Peyer's patch (tissue), 4 donors: ENCODE data around the gene VPS16. TPM values are rescaled to one million over a fixed set of nuclear protein-coding genes. Genes with fewer than 3 reads are reported as not detected.

Experiments
- DNase-seq, 3 donors: peaks; one replicate each; pipeline ENCODE4 v3.0.0-alpha.2; 2017 to 2019
- H3K27ac ChIP-seq, 4 donors: fragments of 200-600 bp; sonication (generic); one replicate each; pipeline ENCODE4 v1.5.1; 2016 to 2019
- H3K27me3 ChIP-seq, 2 donors: fragments of 200-600 bp; sonication (generic); one replicate each; pipeline ENCODE4 v1.5.1; 2019
- H3K36me3 ChIP-seq, 3 donors: fragments of 200-600 bp; sonication (generic); one replicate each; pipeline ENCODE4 v1.5.1; 2016 to 2019
- H3K4me1 ChIP-seq, 4 donors: fragments of 200-600 bp; sonication (generic); one replicate each; pipeline ENCODE4 v1.5.1; 2016 to 2019
- H3K4me3 ChIP-seq, 4 donors: fragments of 200-600 bp; sonication (generic); 1 replicate in 3 of 4; 2 replicates in 1 of 4; pipeline ENCODE4 v1.5.1; 2016 to 2019; ENCODE audit warnings: mild to moderate bottlenecking in 1 of 4
- H3K9me3 ChIP-seq, 4 donors: fragments of 200-600 bp; sonication (generic); one replicate each; pipeline ENCODE4 v1.5.1; 2016 to 2019; ENCODE audit warnings: mild to moderate bottlenecking in 1 of 4
- CTCF ChIP-seq, 6 experiments: fragments of 450-650 bp in 4 of 6; fragments of 200-600 bp in 2 of 6; sonication (generic) in 1 of 6; IDR thresholded peaks; one replicate each; pipeline ENCODE4 v1.5.1; 2017 to 2019; ENCODE audit warnings: antibody characterized with exemption in 6 of 6, mild to moderate bottlenecking in 3 of 6, moderate library complexity in 1 of 6
- POLR2A ChIP-seq, 2 donors: fragments of 450-650 bp; IDR thresholded peaks; one replicate each; pipeline ENCODE4 v1.5.1; 2017; ENCODE audit warnings: antibody characterized with exemption in 2 of 2, mild to moderate bottlenecking in 2 of 2, moderate library complexity in 2 of 2
- total RNA-seq, 4 donors: library from RNA; depleted of rRNA; stranded (reverse); fragments of >200 nt; gene quantifications; one replicate each; pipeline ENCODE4 v1.1.0, GENCODE V29; 2016

The VPS16 gene
- total RNA-seq, 4 donors from 2014 or later, result 43.7 to 54.6 (median 45.1) TPM

DNA sequence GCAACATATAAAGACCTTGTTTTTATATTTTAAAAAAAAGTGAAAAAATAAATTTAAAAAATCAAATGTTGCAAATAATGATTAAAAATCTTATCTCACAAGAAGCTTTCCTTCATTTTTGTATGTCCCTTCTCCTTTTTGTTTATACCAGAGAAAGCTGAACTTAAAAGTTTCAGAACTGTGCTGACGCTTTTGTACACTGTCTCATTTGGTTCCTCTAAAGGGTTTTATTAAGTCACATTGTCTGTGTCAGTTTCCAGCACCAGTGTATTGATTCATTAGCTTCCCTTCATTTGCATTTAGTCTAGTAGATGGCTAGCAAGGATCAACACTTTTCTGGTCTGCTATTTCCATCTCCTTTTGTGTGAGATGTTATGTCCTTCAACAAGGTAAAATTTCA is 6.8 kb upstream of the VPS16 start:
- H3K36me3 ChIP-seq, result no peaks in the 10 kb centered on the region
- H3K27ac ChIP-seq, result no peak overlapping the region
- no peak overlapping the region for H3K4me3 ChIP-seq
- no peaks in the 10 kb centered on the region for H3K27me3 ChIP-seq
- no peak for TF ChIP-seq POLR2A (IDR thresholded peaks at IDR 0.05)
- H3K4me1 ChIP-seq, result no peaks in the 10 kb centered on the region
- DNase-seq, result no peak
- H3K9me3 ChIP-seq, result no peaks in the 10 kb centered on the region

- Histone ChIP-seq H3K4me1 (peaks cover 0 to 5% (median under 1%) of the 10 kb centered on the region in 4 donors), H3K27ac (no peak overlapping the region), H3K4me3 (no peak overlapping the region), H3K36me3 (no peaks in the 10 kb centered on the region), H3K27me3 (no peaks in the 10 kb centered on the region), H3K9me3 (no peaks in the 10 kb centered on the region)
- no peak for TF ChIP-seq CTCF (IDR thresholded peaks at IDR 0.05)
- no peak for TF ChIP-seq POLR2A (IDR thresholded peaks at IDR 0.05)
- DNase-seq, result no peak
These were observed 6.0 kb upstream of the VPS16 start for GRCh38 chr20:2834401-2835110.

- peaks cover 0 to 7% (median 6%) of the 10 kb centered on the region in 4 donors for H3K4me1 ChIP-seq
- H3K27me3 ChIP-seq, result no peaks in the 10 kb centered on the region
- DNase-seq, result no peak
- TF ChIP-seq POLR2A (IDR thresholded peaks at IDR 0.05) (no peak), CTCF (IDR thresholded peaks at IDR 0.05) (no peak)
- H3K27ac ChIP-seq, result no peak overlapping the region
- H3K36me3 ChIP-seq, result no peaks in the 10 kb centered on the region
- no peak overlapping the region for H3K4me3 ChIP-seq
- H3K9me3 ChIP-seq, result no peaks in the 10 kb centered on the region
These were observed 5.2 kb upstream of the VPS16 start for GRCh38 chr20:2835331-2835796.

- Histone ChIP-seq H3K27me3 (no peaks in the 10 kb centered on the region), H3K36me3 (no peaks in the 10 kb centered on the region), H3K4me1 (peaks cover 0 to 7% (median 6%) of the 10 kb centered on the region in 4 donors), H3K4me3 (no peak overlapping the region), H3K9me3 (no peaks in the 10 kb centered on the region), H3K27ac (no peak overlapping the region)
- DNase-seq, result no peak
- TF ChIP-seq CTCF (IDR thresholded peaks at IDR 0.05), result no peak
- TF ChIP-seq POLR2A (IDR thresholded peaks at IDR 0.05), result no peak
These were observed 4.5 kb upstream of the VPS16 start for GRCh38 chr20:2836035-2836434.

GRCh38 chr20:2837221-2837960 is 3.2 kb upstream of the VPS16 start:
- Histone ChIP-seq H3K4me3 (no peak overlapping the region), H3K27ac (no peak overlapping the region), H3K4me1 (peaks cover 0 to 14% (median 7%) of the 10 kb centered on the region in 4 donors), H3K9me3 (no peaks in the 10 kb centered on the region), H3K27me3 (no peaks in the 10 kb centered on the region), H3K36me3 (no peaks in the 10 kb centered on the region)
- DNase-seq, result no peak
- TF ChIP-seq POLR2A (IDR thresholded peaks at IDR 0.05) (no peak), CTCF (IDR thresholded peaks at IDR 0.05) (no peak)

DNA sequence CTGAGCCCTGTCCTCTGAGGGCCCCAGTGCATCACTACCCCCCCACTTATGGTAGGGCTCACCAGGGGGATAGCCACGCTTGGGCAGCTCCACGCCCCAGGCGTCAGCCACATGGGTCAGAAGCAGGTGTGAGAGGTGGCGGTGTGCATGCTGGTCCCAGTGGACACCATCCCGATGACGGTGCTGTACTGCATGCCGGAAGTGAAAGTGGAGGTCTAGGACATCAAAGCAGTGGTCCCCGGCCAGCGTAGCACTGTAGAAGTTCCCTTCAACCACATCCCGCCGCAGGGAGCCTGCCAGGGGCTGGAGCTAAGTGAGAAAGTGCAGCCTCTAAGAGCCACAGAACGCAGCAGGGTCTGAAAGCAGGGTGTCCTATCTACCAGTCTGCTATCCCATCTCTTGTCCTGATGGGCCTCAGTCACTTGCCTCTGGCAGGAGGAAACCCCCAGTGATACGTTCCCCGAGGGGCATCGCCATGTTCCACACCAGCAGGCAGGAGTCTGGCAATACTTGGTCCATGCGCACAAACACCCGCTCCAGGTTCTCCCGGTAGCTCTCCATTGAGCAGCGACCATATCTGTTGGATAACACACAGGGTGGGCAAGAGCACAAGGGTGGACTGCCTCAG is 2.3 kb upstream of the VPS16 start:
- Histone ChIP-seq H3K27me3 (no peaks in the 10 kb centered on the region), H3K4me1 (peaks cover 0 to 14% (median 7%) of the 10 kb centered on the region in 4 donors), H3K4me3 (no peak overlapping the region), H3K27ac (no peak overlapping the region), H3K9me3 (no peaks in the 10 kb centered on the region), H3K36me3 (no peaks in the 10 kb centered on the region)
- TF ChIP-seq POLR2A (IDR thresholded peaks at IDR 0.05), result no peak
- TF ChIP-seq CTCF (IDR thresholded peaks at IDR 0.05), result no peak
- DNase-seq, result peak in 1 of 3 donors; percentile 59
